Measurements from ENCODE around the gene TMEM200C. TPM values are rescaled to one million over a fixed set of nuclear protein-coding genes. Genes with fewer than 3 reads are reported as not detected.
A peak's percentile ranks its signal among the peaks of the same experiment; 100 is the strongest.
"Not testable (repeated sequence)": the region's sequence is repeated elsewhere in the genome, so short reads cannot be mapped to it uniquely, and the experiment has no call there.

TMEM200C gene
- total RNA-seq, 1 experiment from 2014 or later, result 0.81 TPM

DNA sequence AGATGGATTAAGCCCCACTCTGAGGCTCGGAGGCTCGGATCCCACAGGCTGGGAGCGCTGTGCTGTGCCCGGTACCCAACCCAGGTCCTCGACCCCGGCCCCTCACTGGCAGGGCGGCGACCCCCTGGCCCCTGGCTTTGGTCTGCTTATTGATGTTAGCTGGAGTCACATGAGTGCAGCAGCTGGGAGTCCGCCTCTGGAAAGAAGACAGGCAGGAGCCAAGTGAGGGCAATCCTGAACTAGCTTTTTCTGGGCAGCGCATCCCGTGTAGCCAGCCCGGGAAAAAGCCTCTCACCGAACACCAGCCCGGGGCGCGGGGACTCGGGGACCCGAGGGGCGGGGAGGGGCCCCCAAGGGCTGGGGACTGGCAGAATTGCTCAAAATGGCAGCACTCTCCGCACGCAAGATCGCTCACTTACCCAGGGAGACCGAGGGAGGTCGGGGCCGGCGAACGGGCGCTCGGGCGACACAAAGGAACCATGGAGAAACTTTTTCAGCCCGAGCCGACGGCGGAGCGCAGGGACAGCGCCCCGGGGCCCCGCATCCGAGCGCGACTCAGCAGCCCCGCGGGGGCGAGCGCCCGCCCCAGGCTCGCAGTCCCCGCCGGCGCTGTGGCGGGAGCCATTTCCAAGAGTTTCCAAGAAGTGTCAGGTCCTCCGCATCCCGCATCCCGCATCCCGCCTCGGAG lies 567 bp downstream of the TMEM200C start:
- peak; percentile 33 for DNase-seq (ENCODE audit: low read depth)
- in situ Hi-C loops (cut with HindIII; ENCODE audit: low pct_unique_long_range_greater_than_20kb, low sequenced_read_pairs), result no loop called here

DNA sequence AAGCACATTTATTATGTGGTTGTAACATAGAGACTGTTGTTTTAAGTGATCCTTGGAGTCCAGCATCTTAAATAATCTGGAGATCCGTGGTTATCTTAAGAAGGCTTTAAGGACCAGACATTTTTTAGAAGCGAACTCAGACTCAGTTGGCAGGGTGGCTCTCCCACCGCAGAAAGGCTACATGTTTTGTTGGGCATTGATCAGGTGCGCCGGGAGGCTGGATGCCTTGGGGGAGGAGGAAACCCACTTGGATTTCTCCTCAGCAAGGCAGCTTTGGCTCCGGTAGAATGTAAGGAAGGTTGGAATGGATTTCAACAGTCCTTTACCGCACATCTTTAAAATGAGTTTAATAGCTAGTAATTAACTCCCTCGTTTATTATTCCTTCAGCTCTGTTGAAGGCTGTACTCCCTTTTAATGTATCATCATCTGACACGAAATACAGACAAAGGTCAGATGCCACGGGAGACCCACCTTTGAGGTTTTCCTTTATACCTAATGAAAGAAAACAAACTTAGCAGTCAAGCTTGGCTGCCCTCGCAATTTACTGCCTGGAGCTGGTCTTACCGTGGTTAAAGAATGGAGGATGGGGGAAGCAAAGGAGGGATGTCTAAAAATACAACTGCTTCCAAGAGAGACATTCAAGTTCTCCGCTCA lies 1.2 kb downstream of the TMEM200C start:
- in situ Hi-C loops (cut with HindIII; ENCODE audit: low pct_unique_long_range_greater_than_20kb, low sequenced_read_pairs), result no loop called here
- peak; percentile 27 for DNase-seq (ENCODE audit: low read depth)

DNA sequence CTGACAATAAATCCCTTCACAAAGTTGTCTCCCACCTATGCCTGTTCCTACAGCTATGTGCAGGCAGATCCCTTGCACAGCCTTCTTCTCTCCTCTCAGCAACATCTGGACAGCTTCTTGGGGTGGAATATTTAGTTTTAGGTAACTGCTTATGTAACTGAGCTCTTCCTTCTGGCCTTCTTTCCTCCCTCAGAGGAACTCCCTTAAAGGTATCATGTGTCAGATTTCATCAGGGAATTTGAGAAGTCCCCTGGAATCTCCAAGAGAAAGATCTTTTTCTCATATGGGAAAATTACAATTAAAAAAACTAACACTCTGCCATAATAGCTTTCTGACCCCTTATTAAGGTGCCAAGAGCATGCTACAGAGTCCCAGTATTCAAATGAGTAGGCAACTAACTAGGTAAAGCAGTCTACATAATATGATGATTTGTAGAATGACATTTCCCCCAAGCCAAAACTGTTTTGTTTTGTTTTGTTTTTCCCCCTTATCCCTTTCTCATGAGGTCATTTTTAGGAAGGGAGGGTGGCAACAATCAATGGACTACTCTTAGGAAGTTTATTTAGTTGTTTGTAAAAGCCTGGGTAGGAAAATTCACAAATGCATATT lies 2.4 kb downstream of the TMEM200C start:
- no peak for DNase-seq (ENCODE audit: low read depth)
- in situ Hi-C loops (cut with HindIII; ENCODE audit: low pct_unique_long_range_greater_than_20kb, low sequenced_read_pairs), result no loop called here

DNA sequence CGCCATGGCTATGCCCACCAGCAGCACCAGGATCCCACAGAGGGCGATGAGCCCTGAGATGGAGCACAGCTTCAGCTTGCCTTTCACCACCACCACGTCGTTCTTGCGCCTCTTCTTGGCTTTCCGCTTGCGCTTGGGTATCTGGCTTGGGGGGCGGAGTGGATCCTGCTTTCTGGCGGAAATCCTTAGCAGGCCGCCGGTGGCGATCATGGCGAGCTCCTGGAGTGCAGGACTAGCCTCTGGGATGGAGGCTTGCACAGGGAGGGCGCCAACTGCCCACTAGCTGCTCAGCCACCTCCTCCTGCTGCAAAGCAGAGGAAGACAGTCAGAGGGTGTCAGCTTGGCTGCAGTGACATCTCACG lies 3.5 kb downstream of the TMEM200C start:
- in situ Hi-C loops (cut with HindIII; ENCODE audit: low pct_unique_long_range_greater_than_20kb, low sequenced_read_pairs), result no loop called here

DNA sequence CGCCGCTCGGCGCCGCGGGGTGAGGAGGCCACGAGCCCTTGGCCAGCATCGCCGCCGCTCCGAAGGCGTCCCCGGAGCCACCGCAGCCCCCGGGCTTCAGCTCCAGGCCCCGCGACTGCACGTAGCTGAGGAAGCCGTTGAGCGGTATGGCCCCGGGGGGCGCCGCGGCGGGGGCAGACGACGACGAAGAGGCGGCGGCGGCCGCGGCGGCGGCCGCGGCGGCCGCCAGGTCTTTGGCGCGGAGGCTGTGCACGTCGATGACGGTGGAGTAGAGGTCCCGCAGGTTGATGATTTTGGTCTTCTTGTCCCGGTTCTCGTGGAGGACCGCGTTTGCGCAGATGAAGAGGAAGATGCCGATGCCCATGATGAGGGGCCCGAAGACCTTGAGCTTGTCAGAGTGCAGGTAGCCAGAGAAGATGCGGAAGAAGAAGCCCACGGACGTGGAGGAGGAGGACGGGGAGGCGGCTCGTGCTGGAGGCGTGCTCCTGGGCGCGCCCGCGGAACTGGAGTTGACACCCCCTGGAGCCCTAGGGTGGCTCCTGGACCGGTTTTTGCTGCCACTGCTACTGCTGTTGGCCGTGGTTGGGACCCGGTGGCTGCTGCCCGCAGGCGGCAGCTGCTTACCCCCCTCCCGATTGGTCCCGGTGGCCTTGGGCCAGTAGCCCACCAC lies 4.0 kb downstream of the TMEM200C start:
- no peak for DNase-seq (ENCODE audit: low read depth)
- in situ Hi-C loops (cut with HindIII; ENCODE audit: low pct_unique_long_range_greater_than_20kb, low sequenced_read_pairs), result no loop called here

More for the DNA sequence above, 3.5 kb downstream of the TMEM200C start:
- DNase-seq (ENCODE audit: low read depth), result no peak

DNA sequence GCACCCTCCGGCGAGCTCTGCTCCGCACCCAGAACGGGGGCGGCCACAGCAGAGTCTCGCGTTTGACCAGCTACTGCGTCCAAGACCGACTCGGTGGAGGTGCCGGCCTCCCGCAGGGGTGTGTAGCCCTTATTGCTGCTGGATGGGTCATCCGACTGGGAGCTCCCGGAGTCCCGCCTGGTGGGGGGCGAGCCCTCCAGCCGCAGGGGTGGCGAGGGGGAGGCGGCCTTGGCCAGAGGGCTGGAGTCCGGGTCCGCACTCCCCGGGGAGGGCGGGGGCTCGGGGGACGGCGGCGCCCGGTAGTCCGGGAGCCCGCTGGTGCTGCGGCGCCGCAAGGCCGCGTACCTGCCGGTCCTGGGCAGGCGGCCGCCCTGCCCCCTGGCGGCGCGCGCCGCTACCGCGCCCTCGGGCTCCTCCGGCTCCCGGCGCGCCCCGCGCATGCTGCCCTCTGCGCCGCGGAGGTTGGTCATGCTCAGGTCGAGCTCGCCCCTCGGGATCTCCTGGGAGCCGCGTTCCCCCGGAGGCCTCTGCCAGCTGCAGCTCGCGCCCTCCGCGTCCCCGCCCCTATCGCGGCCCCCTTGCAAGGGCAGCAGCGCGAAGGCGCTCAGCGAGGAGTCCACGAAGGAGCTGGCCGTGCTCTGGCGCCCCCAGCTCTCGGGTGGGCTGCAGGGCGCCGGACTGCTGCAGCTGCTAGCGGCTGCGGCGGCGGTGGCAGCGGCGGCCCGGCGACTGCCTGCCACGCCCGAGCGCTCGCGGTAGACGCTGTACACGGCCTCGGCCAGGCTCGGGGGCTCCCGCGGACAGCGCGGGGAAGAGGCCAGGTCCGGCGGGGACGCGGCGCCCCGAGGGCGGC lies 4.8 kb downstream of the TMEM200C start:
- peak; percentile 41 for DNase-seq (ENCODE audit: low read depth)
- in situ Hi-C loops (cut with HindIII; ENCODE audit: low pct_unique_long_range_greater_than_20kb, low sequenced_read_pairs), result no loop called here

DNA sequence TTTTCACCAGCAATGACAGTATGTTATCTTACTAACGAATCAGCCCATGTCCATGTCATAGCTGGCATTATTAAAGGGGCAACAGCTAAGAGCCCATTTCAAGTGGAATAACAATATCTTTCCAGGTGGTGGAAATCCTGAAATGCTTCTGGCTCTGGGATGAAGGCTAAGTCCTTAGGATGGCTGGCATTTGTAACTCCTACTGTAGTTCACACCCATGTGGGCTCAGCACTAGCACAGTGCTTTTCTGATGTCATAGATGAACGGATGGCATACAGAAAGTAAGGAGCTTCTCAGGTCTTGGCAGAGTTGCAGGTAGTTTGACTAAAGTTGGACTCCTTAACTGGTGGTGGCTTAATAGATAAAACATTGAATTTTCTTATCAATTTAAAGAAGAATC lies 10.0 kb downstream of the TMEM200C start:
- in situ Hi-C loops (cut with HindIII; ENCODE audit: low pct_unique_long_range_greater_than_20kb, low sequenced_read_pairs), result no loop called here
- DNase-seq (ENCODE audit: low read depth), result no peak

DNA sequence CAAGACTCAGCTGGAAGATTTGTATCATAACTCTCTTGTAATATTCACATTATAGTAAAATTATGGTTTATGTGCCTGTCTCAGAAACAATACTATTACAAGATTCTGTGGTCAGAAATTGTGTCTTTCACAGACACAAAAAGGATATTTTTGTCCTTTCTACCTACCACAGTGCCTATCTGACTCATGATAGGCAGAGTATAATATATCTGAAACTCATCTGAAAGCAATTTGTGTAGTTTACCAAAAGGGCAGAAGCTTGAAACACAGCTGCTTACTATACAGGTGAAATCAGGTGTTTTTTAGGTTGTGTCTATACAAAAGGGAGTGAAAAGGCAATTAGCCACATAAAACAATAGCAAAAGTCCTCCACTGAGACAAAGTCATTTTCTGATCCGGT lies 10.9 kb downstream of the TMEM200C start:
- in situ Hi-C loops (cut with HindIII; ENCODE audit: low pct_unique_long_range_greater_than_20kb, low sequenced_read_pairs), result no loop called here

DNA sequence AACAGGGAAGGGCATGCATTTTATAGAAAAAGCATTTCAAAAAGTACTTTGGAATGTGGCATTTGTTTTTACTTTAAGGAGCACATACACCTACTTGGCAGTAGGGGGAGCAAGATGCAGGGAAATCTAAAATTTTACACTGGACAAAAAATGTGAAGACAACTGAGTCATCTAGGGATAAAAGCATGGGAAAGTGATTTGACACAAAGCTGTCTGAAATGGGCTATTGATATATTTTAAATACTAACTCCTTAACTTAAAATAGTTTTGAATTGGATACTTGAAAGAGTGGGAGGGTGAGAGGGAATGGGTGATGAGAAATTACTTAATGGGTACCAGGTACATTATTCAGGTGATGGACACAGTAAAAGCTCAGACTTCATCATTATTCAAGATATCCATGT lies 15.8 kb downstream of the TMEM200C start:
- in situ Hi-C loops (cut with HindIII; ENCODE audit: low pct_unique_long_range_greater_than_20kb, low sequenced_read_pairs), result no loop called here
- peak; percentile 13 for DNase-seq (ENCODE audit: low read depth)

More for the DNA sequence above, 10.9 kb downstream of the TMEM200C start:
- no peak for DNase-seq (ENCODE audit: low read depth)

DNA sequence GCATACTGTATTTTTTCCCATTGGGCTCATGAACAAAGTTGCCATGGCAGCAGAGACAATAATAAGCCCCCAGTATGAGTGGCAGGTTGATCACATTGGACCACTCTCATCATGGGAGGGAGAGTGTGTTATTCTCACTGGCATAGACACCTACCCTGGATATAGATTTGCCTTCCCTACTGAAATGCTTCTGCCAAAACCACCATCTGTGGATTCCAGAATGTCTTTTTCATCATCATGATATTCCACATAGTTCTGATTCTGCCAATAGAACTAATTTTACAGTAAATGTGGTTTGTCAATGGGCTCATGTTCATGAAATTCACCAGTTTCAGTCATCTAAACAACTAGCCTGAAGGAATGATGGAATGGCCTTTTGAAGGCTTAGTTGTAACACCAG lies 18.4 kb downstream of the TMEM200C start:
- in situ Hi-C loops (cut with HindIII; ENCODE audit: low pct_unique_long_range_greater_than_20kb, low sequenced_read_pairs), result no loop called here
- no peak for DNase-seq (ENCODE audit: low read depth)

DNA sequence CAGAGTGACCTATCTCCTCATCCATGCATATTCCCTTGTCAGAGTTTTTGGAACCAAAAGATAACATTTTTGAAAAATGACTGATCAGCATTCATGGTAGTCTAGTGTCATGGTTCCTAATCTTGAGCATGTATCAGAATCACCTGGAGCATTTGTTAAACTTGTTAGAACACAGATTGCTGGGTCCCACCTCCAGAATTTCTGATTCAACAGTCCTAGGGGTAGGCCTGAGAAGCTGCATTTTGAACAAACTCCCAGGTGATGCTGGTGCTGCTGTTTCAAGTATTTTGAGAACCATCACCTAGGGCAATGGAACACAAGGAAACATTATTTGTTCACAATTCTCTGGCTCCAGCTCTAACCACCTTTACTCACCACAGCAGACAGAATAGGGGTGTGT lies 21.0 kb downstream of the TMEM200C start:
- no peak for DNase-seq (ENCODE audit: low read depth)
- in situ Hi-C loops (cut with HindIII; ENCODE audit: low pct_unique_long_range_greater_than_20kb, low sequenced_read_pairs), result no loop called here

DNA sequence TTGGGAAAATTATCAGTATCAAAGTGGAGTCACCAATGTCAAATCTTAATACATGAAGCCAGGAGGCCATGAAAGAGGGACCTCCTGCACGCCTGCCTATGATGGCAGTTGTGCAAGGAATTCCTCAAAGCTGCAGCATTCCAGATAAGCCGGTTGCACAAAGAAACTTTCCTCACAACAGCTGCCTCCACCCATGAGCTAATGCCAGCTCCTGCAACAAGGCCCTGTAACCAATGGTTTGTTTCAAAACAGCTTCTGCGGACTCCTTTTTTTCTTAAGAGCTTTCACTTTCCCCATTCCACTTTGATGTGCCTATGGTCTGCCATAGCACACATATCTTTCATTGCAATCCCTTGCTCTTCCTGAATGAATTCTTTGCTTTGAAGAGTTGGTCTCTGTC lies 22.4 kb downstream of the TMEM200C start:
- in situ Hi-C loops (cut with HindIII; ENCODE audit: low pct_unique_long_range_greater_than_20kb, low sequenced_read_pairs), result no loop called here

DNA sequence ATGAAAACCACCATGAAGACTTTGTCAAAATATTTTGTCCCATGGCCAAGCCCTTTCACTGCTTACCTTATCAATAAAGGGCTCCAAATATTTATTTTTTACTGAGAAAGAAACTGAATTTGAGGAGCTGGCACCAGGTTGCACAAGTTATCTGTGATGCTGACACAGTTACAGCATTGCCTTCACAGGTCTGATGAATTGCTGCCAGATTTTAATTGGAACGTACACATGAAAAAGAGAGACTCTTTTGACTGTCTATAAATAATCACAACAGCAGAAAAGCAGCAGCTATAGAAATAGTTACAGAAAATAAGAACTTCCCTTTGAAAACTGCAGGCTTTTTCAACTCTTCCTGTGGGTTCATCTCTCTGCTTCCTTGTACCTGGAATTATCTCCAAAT lies 23.9 kb downstream of the TMEM200C start:
- in situ Hi-C loops (cut with HindIII; ENCODE audit: low pct_unique_long_range_greater_than_20kb, low sequenced_read_pairs), result no loop called here
- DNase-seq (ENCODE audit: low read depth), result no peak

More for the DNA sequence above, 22.4 kb downstream of the TMEM200C start:
- no peak for DNase-seq (ENCODE audit: low read depth)

DNA sequence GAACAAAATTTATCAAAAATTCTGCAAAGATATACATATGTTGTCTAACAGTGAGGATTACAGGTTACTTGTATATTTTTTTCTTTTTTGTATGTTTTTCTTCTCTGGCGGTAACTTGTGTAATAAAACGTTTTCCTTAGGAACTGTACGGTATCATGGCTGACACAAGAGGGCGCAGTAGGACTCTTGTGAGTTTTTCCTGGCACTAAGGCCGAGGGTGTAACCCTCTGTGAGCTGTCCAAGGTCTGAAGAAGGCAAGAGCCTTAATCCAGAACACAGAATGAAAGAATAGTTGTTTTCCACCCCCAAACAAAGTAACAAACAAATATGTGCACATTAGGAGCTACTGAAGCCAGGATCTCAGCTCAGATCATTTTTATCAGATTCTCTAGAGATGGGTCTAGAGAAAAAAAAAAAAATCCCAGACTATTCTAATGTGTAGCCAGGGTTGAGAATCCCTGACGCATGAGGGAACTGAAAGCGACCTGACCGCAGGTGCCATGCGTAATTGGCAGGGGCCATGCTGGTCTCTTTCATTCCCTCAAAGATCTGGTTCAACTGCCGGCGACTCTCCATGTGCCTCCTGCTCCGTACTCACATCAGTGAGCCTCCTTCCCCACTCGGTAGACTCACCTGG lies 27.0 kb downstream of the TMEM200C start:
- DNase-seq (ENCODE audit: low read depth), result peak; percentile 59
- in situ Hi-C loops (cut with HindIII; ENCODE audit: low pct_unique_long_range_greater_than_20kb, low sequenced_read_pairs), result no loop called here

DNA sequence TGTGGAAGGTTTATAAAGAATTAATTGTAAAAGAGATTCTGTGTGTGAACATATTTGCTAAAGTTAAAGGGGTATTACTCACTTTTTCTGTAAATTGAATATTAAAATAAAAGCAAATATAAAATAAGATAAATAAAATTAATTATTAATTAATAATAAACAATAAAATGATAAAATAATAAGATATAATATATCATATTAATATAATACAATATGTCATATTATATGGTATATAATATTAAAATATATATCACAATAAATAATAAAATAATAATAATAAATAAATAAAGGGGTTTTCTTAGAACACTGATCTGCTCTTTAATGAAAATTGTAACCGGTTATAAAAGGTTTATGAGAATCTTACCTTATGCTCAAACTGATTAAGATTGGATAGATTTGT lies 29.8 kb downstream of the TMEM200C start:
- in situ Hi-C loops (cut with HindIII; ENCODE audit: low pct_unique_long_range_greater_than_20kb, low sequenced_read_pairs), result no loop called here
- no peak for DNase-seq (ENCODE audit: low read depth)

DNA sequence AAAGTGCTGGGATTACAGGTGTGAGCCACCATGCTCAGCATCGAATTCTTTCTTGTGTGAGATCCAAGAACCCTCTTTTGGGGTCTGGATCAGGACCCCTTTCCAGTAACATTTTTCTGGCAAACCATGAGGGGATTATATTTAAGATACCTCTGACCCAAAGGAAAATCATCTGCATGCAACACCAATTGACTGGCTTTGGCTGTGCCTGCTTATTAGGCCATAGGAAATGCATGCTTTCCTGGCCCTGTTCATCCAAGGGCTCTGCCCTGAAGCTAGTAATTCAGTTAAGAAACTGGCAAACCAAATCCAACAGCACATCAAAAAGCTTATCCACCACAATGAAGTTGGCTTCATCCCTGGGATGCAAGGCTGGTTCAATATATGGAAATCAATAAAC lies 33.2 kb downstream of the TMEM200C start:
- in situ Hi-C loops (cut with HindIII; ENCODE audit: low pct_unique_long_range_greater_than_20kb, low sequenced_read_pairs); DNase-seq (ENCODE audit: low read depth): not testable (repeated sequence)

DNA sequence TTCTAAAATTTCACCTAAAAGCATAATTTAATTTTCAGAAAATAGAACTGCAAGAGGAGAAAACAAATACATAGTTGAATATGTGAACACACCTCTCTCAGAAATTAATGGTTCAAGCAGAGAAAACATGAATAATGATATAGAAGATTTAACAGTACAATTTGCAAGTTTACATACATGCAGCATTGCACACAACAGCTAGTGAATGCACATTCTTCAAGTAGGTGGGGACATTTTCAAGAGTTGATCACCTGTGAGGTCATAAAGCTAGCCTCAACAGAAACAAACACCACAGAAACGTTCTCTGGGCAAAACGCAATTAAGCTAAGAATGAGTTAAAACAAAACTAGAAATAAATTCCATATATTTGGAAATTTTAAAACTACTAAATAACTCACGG lies 38.1 kb downstream of the TMEM200C start:
- in situ Hi-C loops (cut with HindIII; ENCODE audit: low pct_unique_long_range_greater_than_20kb, low sequenced_read_pairs), result no loop called here
- DNase-seq (ENCODE audit: low read depth), result no peak

DNA sequence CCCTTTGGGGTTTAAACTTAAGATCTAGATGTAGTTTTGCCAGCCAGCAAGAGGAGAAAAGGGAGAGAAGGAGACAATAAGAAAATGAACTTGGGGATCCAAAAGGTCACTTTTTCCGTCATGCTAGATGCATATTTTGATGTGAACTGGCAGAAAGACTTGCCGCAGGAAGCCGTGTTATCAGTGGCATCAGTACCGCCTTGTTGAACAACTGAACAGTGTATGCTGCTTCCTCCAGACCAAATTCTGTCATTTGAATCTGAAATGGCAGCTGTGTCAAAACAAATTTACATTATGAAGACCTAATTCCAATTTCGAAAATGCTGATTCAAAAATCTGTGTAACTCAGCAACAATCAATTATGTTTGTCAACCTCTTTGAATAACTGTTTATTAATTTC lies 42.1 kb downstream of the TMEM200C start:
- in situ Hi-C loops (cut with HindIII; ENCODE audit: low pct_unique_long_range_greater_than_20kb, low sequenced_read_pairs), result no loop called here

More for the DNA sequence above, 42.1 kb downstream of the TMEM200C start:
- DNase-seq (ENCODE audit: low read depth), result no peak
